SIG-M5 (cell line): ENCODE data around the gene PPP2R2B.

Experiments used
- DNase-seq: peaks from one replicate; lab custom pipeline; 2025; lab: John Stamatoyannopoulos, UW

The PPP2R2B gene

GRCh38 chr5:146781157-146781556, 97.4 kb downstream of the PPP2R2B start:
- DNase-seq: no peak

DNA sequence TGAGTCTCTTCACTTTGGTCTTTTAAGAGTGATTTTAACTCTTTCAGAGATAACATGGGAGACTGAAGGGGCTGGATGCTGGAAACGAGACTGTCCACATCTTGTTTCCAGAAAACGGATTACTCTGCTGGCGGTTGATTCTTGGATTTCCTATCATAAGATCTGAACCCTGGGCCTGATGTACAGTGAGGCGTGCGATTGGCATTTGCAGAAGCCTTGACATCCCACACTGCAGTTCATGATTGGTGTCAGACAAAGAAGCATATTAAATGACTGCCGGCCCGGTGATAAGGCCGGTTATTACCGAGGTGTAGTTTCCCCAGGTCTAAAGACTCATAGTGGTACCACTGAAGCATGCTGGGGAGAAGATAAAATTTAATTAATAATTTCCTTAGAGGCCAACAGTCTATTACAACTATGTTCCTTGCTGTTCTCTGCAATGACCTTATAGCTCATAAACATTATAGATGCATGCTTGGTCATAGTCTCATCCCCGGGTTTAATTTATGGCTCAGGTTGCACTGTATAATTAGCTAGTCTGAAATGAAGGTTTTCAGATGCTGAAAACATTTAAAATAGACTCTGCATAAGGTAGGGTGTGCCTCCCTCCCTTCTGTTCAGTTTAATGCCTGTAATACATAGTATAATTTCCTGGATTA, 99.2 kb downstream of the PPP2R2B start:
- DNase-seq: no peak

DNA sequence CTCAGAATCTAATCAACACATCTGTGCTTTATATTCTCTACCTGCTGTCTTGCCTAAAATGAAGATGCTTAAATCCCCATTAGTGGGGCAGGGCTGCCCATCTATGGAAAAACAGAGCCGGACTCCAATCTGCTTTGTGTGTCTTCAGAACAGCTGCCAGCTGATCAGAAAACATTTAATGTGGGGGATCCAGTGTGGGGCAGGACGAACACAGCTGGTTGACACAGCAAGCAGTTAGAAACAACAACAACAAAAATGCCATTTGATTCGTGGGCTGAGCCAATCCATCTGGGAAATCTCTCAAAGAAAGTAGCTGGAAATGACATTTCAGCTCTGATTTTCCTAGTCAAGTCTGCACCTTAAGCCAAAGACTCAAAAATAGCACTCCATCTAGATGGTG, 99.8 kb downstream of the PPP2R2B start:
- no peak for DNase-seq

DNA sequence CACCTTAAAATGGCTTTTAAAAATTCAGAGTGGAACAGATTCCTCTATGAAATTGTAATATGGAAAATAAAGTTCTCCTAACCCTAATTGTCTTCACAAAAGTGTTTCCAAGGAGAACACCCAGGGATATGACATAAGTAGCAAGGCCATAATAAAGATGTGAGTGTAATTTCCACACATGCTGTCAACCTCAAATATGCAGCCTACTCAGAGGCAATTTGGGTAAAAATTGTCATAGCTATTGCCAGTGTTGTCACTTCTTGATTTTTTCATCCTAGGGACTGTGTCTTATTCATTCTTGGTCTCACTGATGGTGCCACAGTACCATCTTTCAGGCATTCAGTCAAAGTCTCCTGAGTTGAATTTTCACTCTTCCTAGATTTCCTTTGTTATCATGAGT, 100.3 kb downstream of the PPP2R2B start:
- no peak for DNase-seq

DNA sequence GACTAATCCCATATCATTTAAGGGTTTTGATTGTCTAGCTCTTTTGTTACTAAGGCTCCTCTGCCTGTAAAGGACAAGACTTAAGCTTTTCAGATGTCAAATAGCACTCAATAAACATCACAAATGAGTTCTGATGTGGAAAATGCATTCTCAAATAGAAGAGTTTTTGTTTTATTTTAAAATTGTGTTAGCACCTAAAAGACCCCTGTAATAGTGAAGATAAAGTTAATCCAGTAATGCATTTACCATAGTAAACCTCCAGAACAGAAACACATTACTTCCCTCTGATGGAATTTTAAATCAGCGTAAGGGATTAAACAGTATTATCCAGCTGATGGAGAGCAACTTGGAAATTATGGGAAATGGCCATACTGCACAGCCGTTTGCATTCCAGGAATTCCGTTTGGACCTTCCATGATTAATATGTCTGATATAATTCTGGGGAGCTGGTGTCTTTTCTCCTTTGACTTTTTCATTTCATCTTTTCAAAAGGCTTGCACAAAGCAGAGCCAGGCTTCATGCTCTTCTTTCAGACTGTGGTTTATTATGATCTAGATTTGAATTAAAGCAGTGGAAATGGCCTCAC, 105.6 kb downstream of the PPP2R2B start:
- no peak for DNase-seq

- no peak for DNase-seq
Measured at GRCh38 chr5:146770980-146771379, 107.6 kb downstream of the PPP2R2B start.

DNA sequence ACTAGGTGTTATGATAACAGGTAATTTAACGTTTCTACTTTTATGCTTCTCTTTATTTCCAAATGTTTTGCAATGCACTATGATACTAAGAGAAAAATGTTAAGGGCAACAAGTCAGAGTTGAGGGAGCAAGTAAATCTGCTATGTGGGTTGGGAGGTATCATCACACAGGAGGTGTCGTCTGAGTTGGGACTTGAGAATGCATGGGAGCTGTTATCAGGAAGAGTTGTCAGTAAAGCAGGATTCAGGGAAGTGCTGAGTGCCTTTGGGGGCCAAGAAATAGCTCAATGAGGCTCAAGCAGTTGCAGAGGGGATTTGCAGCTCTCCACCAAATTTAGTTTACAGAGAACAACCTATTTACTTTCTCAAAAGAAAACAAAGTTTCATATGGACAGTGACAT, 108.0 kb downstream of the PPP2R2B start:
- no peak for DNase-seq

- no peak for DNase-seq
Measured at GRCh38 chr5:146767534-146767933, 111.0 kb downstream of the PPP2R2B start.

- DNase-seq: no peak
Measured at GRCh38 chr5:146766013-146766412, 112.5 kb downstream of the PPP2R2B start.

DNA sequence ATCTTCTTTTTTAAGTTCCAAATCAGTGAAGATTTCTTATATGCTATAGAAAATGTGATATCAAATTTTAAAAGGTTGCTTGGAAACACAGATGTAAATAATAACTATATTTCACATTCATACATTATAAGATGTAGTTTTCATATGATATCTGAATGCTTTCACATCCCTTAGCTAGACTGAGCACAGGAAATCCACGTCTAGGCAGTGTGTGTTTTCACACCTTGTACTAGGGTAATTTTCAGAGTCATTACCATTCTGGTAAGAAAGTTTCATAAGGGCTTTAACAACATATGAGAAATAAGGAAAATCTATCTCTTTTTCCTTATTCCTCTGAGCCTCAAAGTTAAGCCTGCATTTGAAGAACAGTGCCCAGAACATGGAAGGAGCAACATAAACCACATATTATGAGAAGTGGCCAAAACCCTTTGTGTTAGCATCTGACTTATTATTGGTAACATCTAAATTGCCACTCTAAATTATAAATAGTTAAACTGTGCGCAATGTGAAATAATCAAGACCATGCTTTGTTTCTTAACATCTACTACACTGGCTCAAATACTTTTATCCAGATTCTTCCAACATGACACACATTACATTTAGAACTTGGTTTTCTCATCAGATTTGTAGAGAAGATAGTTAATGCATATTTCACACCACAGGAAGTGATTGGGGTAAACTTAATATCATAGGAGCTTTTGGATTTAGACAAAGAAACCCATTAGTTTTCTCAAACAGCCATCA, 113.3 kb downstream of the PPP2R2B start:
- DNase-seq: no peak

- DNase-seq: no peak
Measured at GRCh38 chr5:146762830-146763229, 115.7 kb downstream of the PPP2R2B start.

DNA sequence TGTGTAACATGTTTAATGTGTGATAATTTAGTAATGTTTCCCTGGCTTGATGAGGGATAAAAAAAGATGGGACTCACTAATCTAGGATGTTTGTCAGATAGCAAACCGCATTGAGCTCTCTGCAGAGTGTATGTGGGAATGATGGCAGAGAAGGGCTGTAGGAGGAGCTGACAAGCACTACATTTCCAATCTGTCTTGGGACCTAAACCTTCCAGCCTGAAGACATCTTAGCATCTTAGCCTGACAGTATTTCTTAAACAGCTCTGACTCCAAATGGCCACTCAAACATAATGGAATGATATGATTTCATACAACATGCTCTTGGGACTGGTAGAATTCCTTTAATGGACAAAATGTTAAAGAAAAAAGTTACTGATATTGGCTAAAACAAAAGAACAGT, 116.7 kb downstream of the PPP2R2B start:
- no peak for DNase-seq

- DNase-seq: no peak
Measured at GRCh38 chr5:146758938-146759337, 119.6 kb downstream of the PPP2R2B start.

DNA sequence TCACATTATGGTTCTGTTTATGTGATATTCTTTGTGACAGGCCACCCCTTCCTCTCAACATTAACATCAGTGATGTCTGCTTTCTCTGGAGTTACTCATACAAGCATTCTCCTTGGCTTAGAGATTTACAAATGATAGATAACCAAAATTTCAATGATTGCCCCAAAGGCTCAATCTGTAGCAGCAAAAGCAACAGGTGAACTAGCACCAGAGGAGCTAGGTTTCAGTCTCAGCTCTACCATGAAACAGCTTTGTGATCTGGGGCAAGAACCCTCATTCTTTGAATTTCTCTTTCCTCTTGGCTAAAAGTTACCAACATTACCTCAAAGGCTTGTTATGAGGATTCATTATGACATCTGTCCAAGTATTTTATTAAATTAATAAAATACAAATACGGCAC, 120.5 kb downstream of the PPP2R2B start:
- DNase-seq: no peak

DNA sequence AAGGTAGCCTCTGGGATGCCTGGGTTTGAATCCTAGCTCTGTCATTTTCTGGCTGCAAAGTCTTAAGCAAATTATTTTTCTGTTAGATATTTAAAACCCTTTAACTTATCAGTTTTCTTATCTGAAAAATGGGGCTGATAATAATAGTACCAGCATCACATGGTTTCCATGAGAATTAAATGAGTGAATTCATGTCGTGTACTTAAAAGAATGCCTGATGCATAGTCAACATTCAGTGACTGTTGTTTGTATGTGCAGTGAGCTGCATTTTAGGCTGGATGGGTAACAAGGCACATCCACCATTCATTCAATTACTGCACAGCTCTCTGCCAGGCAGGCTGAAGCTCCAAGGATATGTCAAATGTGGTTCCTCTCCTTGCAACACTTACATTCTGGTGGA, 122.0 kb downstream of the PPP2R2B start:
- no peak for DNase-seq

GRCh38 chr5:146755793-146756192, 122.8 kb downstream of the PPP2R2B start:
- no peak for DNase-seq

DNA sequence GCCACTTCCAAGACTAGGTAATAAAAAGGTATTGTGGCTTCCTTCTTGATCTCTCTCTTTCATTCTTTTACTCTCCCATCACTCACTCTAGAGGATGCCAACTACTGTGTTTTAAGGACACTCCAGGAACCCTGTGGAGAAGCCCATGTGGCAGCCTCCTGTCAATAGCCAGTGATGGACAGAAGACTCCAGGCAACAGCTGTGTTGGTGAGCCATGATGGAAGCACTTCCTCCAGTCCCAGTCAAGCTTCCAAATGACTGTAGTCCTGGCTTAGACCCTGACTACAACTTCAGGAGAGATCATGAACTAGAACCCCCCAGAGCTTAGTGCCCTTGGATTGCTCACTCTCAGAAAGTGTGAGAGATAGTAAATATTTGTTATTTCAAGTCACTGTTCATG, 123.9 kb downstream of the PPP2R2B start:
- no peak for DNase-seq

DNA sequence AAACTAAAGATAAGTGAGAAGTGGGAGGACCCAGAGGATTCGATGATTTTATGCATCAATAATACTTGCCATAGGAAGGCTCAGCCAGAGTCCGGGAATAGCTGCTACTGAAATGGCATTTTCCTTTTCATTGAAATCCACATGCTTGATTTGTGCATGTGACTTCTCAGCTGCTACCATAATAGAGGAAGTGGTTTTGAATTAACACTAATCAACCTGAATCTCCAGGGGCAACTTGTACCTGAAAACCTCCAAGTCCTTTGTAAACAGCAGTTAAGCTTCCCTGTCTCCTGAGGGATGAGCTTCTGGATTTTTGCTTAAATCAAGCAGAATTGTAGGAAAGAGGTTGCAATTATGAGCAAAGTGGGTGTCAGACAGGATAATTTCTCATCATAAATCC, 124.9 kb downstream of the PPP2R2B start:
- DNase-seq: no peak

DNA sequence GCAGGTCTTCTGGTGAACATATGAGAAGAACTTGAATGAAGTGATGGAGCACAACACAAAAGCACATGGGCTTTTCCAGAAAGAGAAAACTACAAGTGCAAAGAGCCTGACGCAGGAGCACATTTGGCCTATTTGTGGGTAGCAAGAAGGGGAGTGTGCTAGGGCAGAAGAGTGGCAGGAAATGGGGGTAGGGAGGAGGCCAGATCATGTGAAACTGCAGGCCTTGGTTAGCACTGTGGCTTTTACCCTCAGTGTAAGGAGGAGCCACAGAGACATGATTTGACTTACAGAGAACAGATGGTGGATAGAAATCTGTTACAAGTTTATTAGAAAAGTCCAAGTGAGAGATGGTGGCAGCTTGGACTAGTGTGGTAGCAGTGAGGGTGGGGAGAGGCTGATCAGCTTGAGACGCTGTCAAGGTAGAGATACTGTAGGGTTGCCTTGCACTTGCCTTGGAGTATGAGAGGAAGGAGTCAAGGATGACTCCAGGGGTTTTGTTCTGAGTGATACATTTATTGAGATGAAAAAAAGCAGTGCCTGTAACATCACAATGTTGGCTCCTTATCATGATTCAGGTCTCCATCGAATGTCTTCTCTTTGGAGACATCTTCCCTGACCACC, 126.7 kb downstream of the PPP2R2B start:
- no peak for DNase-seq

GRCh38 chr5:146751054-146751453, 127.5 kb downstream of the PPP2R2B start:
- no peak for DNase-seq

DNA sequence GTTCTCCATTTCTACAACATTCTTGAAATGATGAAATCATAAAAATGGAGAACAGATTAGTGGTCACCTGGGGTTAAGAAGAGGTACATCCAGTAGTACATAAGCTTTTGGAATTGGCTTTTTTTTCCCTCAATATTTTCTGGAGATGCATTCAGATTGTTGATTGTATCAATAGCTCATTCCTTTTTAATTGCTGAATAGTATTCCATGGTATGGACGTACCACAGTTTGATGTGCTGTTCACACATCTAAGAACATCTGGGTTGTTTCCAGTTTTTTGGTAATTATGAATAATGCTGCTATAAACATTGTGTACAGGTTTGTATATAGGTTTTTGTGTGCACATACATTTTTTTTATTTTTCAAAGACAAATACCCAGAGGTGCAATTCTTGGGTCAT, 130.0 kb downstream of the PPP2R2B start:
- DNase-seq: no peak

DNA sequence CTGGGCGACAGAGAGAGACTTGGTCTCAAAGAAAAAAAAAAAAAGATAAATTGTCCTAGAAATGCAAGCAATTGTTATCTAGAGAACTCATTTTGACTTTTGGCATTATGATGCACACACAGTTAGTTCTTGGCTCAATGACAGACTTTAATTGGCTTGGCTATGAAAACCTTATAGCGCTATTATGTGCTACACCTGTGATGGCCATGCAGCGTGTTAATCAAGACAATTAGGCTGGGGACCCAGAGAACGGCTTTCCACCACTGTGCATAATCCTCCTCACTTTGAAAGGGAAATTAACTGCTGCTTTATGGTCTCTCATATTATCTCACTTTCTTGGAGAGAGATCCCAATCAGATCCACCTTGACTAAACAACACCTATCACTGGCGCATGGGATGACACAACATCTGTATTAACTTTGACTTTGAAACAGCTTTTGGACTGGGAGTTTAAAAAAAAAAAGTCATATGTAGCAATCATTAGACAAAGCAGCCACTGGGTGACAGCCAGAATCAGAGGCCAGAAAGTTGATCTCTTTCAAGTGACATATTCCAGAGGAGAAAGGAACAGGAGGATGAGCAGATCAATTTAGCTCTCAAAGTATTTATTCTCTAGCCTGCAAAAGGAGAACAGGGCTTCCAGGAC, 132.5 kb downstream of the PPP2R2B start:
- DNase-seq: no peak
